Measurements from ENCODE around the gene UNC5C. TPM values are rescaled to one million over a fixed set of nuclear protein-coding genes. Genes with fewer than 3 reads are reported as not detected.

UNC5C gene
- total and polyA plus RNA-seq, 2 of the 8 experiments (the other 6 are each of a cell fraction or from before 2014, with no cell fraction given), result 0.30 to 1.3 TPM

DNA sequence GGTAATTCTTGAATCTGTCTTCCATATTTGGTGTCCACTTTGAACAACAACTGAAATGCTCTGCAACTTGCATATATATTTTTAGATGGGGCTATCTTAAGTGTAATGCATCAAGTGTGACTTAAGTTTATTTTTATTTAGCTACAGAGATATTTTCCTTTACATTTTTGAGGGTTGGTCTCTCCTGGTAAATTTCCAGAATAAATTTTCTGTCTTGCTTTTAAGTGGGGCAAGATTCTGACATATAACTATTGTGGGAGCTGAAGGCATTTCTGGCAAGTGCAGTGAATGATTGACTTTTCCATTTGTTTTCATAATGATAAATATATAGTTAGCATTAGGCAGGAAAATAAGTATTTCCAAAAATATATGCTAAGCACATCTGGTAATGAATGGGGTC is 18.8 kb downstream of the UNC5C start:
- no peak overlapping the region for H2BK20ac ChIP-seq (ENCODE audit: low read length)
- no peaks in the 10 kb centered on the region for H3K36me3 ChIP-seq (ENCODE audit: control insufficient read depth in 2 of 4, insufficient read depth in 4 of 4, low read length in 3 of 4)
- no peaks in the 10 kb centered on the region for H3K79me1 ChIP-seq (ENCODE audit: low read depth, low read length)
- no peak overlapping the region for H2AK5ac ChIP-seq (ENCODE audit: low read depth, low read length)
- H2AFZ ChIP-seq (ENCODE audit: low read length), result no peak overlapping the region
- H3K4me2 ChIP-seq (ENCODE audit: insufficient read depth in 1 of 2, low read depth in 2 of 2, low read length in 2 of 2), result no peak overlapping the region
- H3K23ac ChIP-seq (ENCODE audit: insufficient read length), result no peak overlapping the region
- H3K27me3 ChIP-seq (replicated peaks in 1 of 4; ENCODE audit: control insufficient read depth in 3 of 4, extremely low read depth in 1 of 4, insufficient read depth in 3 of 4, low read length in 3 of 4), result no peaks in the 10 kb centered on the region
- H3K9me3 ChIP-seq (ENCODE audit: insufficient read depth in 2 of 2, low read depth in 1 of 2, low read length in 1 of 2), result no peaks in the 10 kb centered on the region
- no peak for FAIRE-seq
- H3K56ac ChIP-seq (replicated peaks; ENCODE audit: insufficient read length, low read depth, low read length), result no peak overlapping the region
- no peak overlapping the region for H3K4ac ChIP-seq (replicated peaks; ENCODE audit: insufficient read length, low read depth, low read length)
- no peak overlapping the region for H3K14ac ChIP-seq (ENCODE audit: insufficient read length)
- no peak overlapping the region for H3K18ac ChIP-seq (ENCODE audit: extremely low read depth, low read length)
- no peak overlapping the region for H2BK12ac ChIP-seq (ENCODE audit: low read depth, low read length)
- no peak overlapping the region for H4K5ac ChIP-seq (ENCODE audit: insufficient read length, low read depth, low read length)
- H4K8ac ChIP-seq (ENCODE audit: extremely low read depth, insufficient read depth, low read length), result no peak overlapping the region
- H2BK120ac ChIP-seq (replicated peaks; ENCODE audit: low read depth, low read length), result no peak overlapping the region
- no peaks in the 10 kb centered on the region for H3K23me2 ChIP-seq (ENCODE audit: low read depth, low read length)
- POLR2A ChIA-PET (ENCODE audit: partially characterized antibody), result no interaction called here
- no peak overlapping the region for H2BK5ac ChIP-seq (ENCODE audit: low read depth, low read length)
- H3K27ac ChIP-seq (ENCODE audit: low read depth, low read length), result no peak overlapping the region
- H4K20me1 ChIP-seq (replicated peaks in 1 of 2; ENCODE audit: control insufficient read depth in 1 of 2, insufficient read depth in 2 of 2, low read length in 2 of 2), result no peaks in the 10 kb centered on the region
- no peak overlapping the region for H3K9ac ChIP-seq (replicated peaks in 1 of 4; ENCODE audit: extremely low read depth in 1 of 4, low read depth in 3 of 4, low read length in 3 of 4)
- no peak for DNase-seq (ENCODE audit: low read depth in 1 of 2, low spot score in 2 of 2)
- CTCF ChIA-PET (ENCODE audit: partially characterized antibody), result interaction anchor here (1.0 to 1.6 kb wide), 2 partner anchors 15 to 19 kb away, joined by 3 to 5 read pairs; no protein-coding TSS in a partner anchor
- H2BK15ac ChIP-seq (ENCODE audit: low read length), result no peak overlapping the region
- no peaks in the 10 kb centered on the region for H3K4me1 ChIP-seq (replicated peaks in 1 of 4; ENCODE audit: control insufficient read depth in 3 of 4, insufficient read depth in 4 of 4, low read length in 3 of 4)
- no peaks in the 10 kb centered on the region for H3K79me2 ChIP-seq (ENCODE audit: control insufficient read depth in 1 of 2, insufficient read depth in 2 of 2, low read length in 2 of 2)
- H4K91ac ChIP-seq (replicated peaks; ENCODE audit: insufficient read length, low read length), result no peak overlapping the region
- H3K4me3 ChIP-seq (ENCODE audit: extremely low read depth in 1 of 4, insufficient read depth in 2 of 4, low read depth in 3 of 4, low read length in 4 of 4), result no peak overlapping the region
- TF ChIP-seq CTBP2 (IDR thresholded peaks at IDR 0.05; ENCODE audit: borderline replicate concordance, insufficient read depth, insufficient read length, low read length) (no peak), ATF3 (IDR thresholded peaks at IDR 0.05; ENCODE audit: insufficient read depth, low read depth, low read length) (no peak), GTF2F1 (IDR thresholded peaks at IDR 0.05; ENCODE audit: borderline replicate concordance, low read depth, low read length) (no peak), EZH2 (IDR thresholded peaks at IDR 0.05; ENCODE audit: low read depth, low read length, severe bottlenecking) (no peak), TAF1 (IDR thresholded peaks at IDR 0.05; ENCODE audit: low read depth, low read length) (no peak), RNF2 (IDR thresholded peaks at IDR 0.05; ENCODE audit: borderline replicate concordance, low read depth, low read length, missing control alignments, poor library complexity, severe bottlenecking) (no peak), KDM5A (IDR thresholded peaks at IDR 0.05; ENCODE audit: low read length) (no peak), RAD21 (IDR thresholded peaks at IDR 0.05 in 1 of 2, conservative IDR thresholded peaks at IDR 0.05 in 1 of 2; ENCODE audit: low read depth in 2 of 2, low read length in 2 of 2) (no peak), SIRT6 (IDR thresholded peaks at IDR 0.05; ENCODE audit: low read length) (no peak), GABPA (IDR thresholded peaks at IDR 0.05; ENCODE audit: borderline replicate concordance, insufficient read depth, low read length) (no peak), PHF8 (conservative IDR thresholded peaks at IDR 0.05; ENCODE audit: low read depth, low read length) (no peak), MAX (IDR thresholded peaks at IDR 0.05) (no peak)
- TF ChIP-seq, protein P1, sequence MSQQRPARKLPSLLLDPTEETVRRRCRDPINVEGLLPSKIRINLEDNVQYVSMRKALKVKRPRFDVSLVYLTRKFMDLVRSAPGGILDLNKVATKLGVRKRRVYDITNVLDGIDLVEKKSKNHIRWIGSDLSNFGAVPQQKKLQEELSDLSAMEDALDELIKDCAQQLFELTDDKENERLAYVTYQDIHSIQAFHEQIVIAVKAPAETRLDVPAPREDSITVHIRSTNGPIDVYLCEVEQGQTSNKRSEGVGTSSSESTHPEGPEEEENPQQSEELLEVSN (IDR thresholded peaks at IDR 0.05), result no peak
